Heart left ventricle (tissue), 16 donors: ENCODE results near the gene FOXB1. TPM values are rescaled to one million over a fixed set of nuclear protein-coding genes. Genes with fewer than 3 reads are reported as not detected.
A peak's percentile ranks its signal among the peaks of the same experiment; 100 is the strongest.

Source experiments
- ATAC-seq, 4 donors: fragments of 200-7000 bp; cut with Tn5 transposase; one replicate each; pipeline ENCODE4 v1.9.1; 2020 to 2022; ENCODE audit warnings: moderate library complexity in 4 of 4, mild to moderate bottlenecking in 3 of 4, moderate number of reproducible peaks in 1 of 4
- DNase-seq, 5 donors: peaks; one replicate each; pipeline ENCODE4 v3.0.0-alpha.2; 2020
- H3K27ac ChIP-seq, 12 donors: fragments of 200-600 bp; sonication (generic) in 4 of 12; one replicate each; pipeline versions ENCODE4 v1.5.0 to v1.8.0; 2016 to 2022; ENCODE audit warnings: mild to moderate bottlenecking in 2 of 12
- H3K27me3 ChIP-seq, 9 donors: fragments of 200-600 bp; sonication (generic) in 2 of 9; one replicate each; pipeline versions ENCODE4 v1.5.1 to v1.8.0; 2016 to 2022; ENCODE audit warnings: mild to moderate bottlenecking in 3 of 9
- H3K36me3 ChIP-seq, 9 donors: fragments of 200-600 bp; sonication (generic) in 2 of 9; one replicate each; pipeline versions ENCODE4 v1.5.0 to v1.8.0; 2018 to 2022; ENCODE audit warnings: mild to moderate bottlenecking in 2 of 9
- H3K4me1 ChIP-seq, 12 donors: fragments of 200-600 bp; sonication (generic) in 4 of 12; one replicate each; pipeline versions ENCODE4 v1.5.0 to v1.8.0; 2016 to 2022; ENCODE audit warnings: mild to moderate bottlenecking in 3 of 12
- H3K4me3 ChIP-seq, 12 donors: fragments of 200-600 bp; sonication (generic) in 4 of 12; one replicate each; pipeline versions ENCODE4 v1.5.0 to v1.8.0; 2017 to 2022; ENCODE audit warnings: mild to moderate bottlenecking in 9 of 12, moderate library complexity in 4 of 12
- H3K9me3 ChIP-seq, 12 donors: fragments of 200-600 bp; sonication (generic) in 4 of 12; one replicate each; pipeline versions ENCODE4 v1.5.0 to v1.8.0; 2016 to 2022; ENCODE audit warnings: mild to moderate bottlenecking in 1 of 12
- CTCF ChIP-seq, 12 donors: fragments of 200-600 bp; sonication (generic) in 4 of 12; IDR thresholded peaks; one replicate each; pipeline versions ENCODE4 v1.5.0 to v1.8.0; 2018 to 2022; ENCODE audit warnings: antibody characterized with exemption in 12 of 12, mild to moderate bottlenecking in 5 of 12
- POLR2A ChIP-seq, 2 donors: fragments of 450-650 bp; IDR thresholded peaks; one replicate each; pipeline ENCODE4 v1.6.1; 2017; ENCODE audit warnings: antibody characterized with exemption in 2 of 2, mild to moderate bottlenecking in 2 of 2, moderate library complexity in 2 of 2
- WGBS, 4 donors: extraction: QIAGEN DNeasy Blood & Tissue Kit in 2 of 4; methylation state at CpG; one replicate each; pipeline versions ENCODE4 v1.1.5 to v1.1.7; 2013 to 2018; 5-methylcytosine and 5-hydroxymethylcytosine counted together
- intact Hi-C, 10 donors: fragments of 100-400 bp; cut with DNase I; formaldehyde crosslinking; loops; one replicate each; pipeline versions ENCODE4 v1.11.1 to v1.14.2; 2022
- polyA plus RNA-seq, 2 donors: library from polyadenylated mRNA; stranded (reverse); fragments of 200-250 nt; gene quantifications; one replicate each; pipeline ENCODE4 v1.2.3, GENCODE V29; 2013
- total RNA-seq, 9 donors: library from RNA; depleted of rRNA in 2 of 9; stranded (reverse); fragments of >200 nt in 2 of 9; fragmentation: NEBNext Ultra II Directional in 3 of 9; extraction: Animal tissue kit (Norgen Biotek cat#: 25700) in 3 of 9; gene quantifications; one replicate each; pipeline versions ENCODE4 v1.1.0 to v1.2.4, GENCODE V29; 2016 to 2023
- donor health status: ischemic (EF 13 %, LVEDD 7.1; RV severe dilation, severe dysfunction).
- donor health status: healthy with polysubstance abuse.
- donor health status: DM: no; HTN: yes; CAD: no.
- donor health status: DM: no; HTN: no; CAD: no.
- donor health status: ischemic (EF 25% LVEDD 6.9; RV normal size, moderate dysfunction).
- donor health status: ischemic (EF 25% LVEDD 5.7; RV mildly dilated, moderate dysfunction).
- donor health status: healthy.
- donor health status: DM: yes; HTN: yes; CAD: no.
- donor health status: ischemic (EF 35%, LVEDD 5.7; RV mildly dilated, moderate dysfunction).
- donor health status: nonischemic (EF 11% LVEDD 7.7; RV severe dilation, severe dysfunction).
- donor health status: DM: yes; HTN: yes; CAD: no.
- donor health status: PGD.
- donor health status: ischemic (EF 29% LVEDD 5.4; RV normal size, mild dysfunction).
- donor health status: nonischemic (EF 23%, LVEDD 6.1; RV moderate dilation, normal function).

Gene FOXB1
- total and polyA plus RNA-seq, 11 donors = not detected

GRCh38 chr15:60002528-60003218, 1.4 kb upstream of the FOXB1 start:
- H3K9me3 ChIP-seq = no peaks in the 10 kb centered on the region
- TF ChIP-seq CTCF (IDR thresholded peaks at IDR 0.05) (no peak), POLR2A (IDR thresholded peaks at IDR 0.05) (no peak)
- H3K27me3 ChIP-seq = peaks cover 75 to 100% (median 100%) of the 10 kb centered on the region in 9 donors
- WGBS, 4 donors = 5 to 8% (median 6%) methylated on average over 26 of the region's 26 CpGs
- peaks cover 0 to 35% (median 27%) of the 10 kb centered on the region in 12 donors for H3K4me1 ChIP-seq
- ATAC-seq (no peak), DNase-seq (no peak)
- no peak overlapping the region for H3K4me3 ChIP-seq
- no peak overlapping the region for H3K27ac ChIP-seq
- no peaks in the 10 kb centered on the region for H3K36me3 ChIP-seq
- intact Hi-C loops = no loop called here

DNA sequence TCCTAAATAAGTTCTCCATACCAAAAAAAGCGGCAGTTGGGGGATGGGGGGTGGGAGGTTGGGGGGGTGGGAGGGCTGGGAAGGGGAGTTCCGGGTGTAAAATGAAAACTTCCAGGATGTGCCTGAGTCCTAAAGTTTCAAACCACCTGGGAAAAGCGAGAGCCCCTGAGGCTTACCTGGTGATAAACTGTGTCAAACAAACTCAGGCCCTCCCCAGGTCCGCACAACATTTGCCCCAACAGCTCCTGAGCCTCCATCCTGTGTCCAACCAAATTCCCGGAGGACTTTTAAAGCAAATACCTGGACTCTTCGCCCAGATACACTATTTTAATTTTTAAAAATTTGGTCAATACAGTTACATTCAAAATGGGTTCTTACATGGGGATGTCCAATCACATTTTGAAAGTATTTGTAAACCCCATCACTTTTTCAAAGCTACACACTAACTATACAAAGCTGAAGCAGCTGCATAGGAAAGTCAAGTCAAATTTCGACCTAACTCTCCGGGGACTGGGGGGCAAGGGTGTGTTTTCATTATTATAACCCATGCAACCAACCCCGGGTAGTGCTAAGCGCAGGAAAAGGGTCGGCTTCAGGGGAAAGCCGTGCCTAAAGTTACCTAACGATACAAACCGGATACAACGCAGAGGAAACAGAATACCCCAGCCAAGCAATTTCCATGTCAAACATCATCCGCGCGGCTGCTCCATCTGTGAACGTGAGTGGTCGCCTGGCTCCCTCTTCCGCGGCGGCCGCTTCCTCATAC, 685 bp upstream of the FOXB1 start:
- DNase-seq = no peak
- H3K4me1 ChIP-seq = peaks cover 0 to 35% (median 27%) of the 10 kb centered on the region in 12 donors
- WGBS, 4 donors = 2 to 5% (median 4%) methylated on average over 21 to 24 of the region's 24 CpGs
- H3K4me3 ChIP-seq = peak overlapping the region in 2 of 12 donors; percentile 22 to 62
- no peaks in the 10 kb centered on the region for H3K36me3 ChIP-seq
- no peak for ATAC-seq
- intact Hi-C loops = no loop called here
- no peak overlapping the region for H3K27ac ChIP-seq
- H3K27me3 ChIP-seq = peaks cover 74 to 100% (median 98%) of the 10 kb centered on the region in 9 donors
- no peak for TF ChIP-seq CTCF (IDR thresholded peaks at IDR 0.05)
- TF ChIP-seq POLR2A (IDR thresholded peaks at IDR 0.05) = no peak
- H3K9me3 ChIP-seq = no peaks in the 10 kb centered on the region

GRCh38 chr15:60004846-60005351, 788 bp downstream of the FOXB1 start:
- TF ChIP-seq POLR2A (IDR thresholded peaks at IDR 0.05) (no peak), CTCF (IDR thresholded peaks at IDR 0.05) (no peak)
- ATAC-seq = no peak
- Histone ChIP-seq H3K36me3 (no peaks in the 10 kb centered on the region), H3K27ac (no peak overlapping the region), H3K27me3 (peaks cover 70 to 100% (median 98%) of the 10 kb centered on the region in 9 donors), H3K4me1 (peaks cover 0 to 35% (median 27%) of the 10 kb centered on the region in 12 donors), H3K4me3 (peak overlapping the region in 11 of 12 donors; percentile 19 to 63 (median 50)), H3K9me3 (no peaks in the 10 kb centered on the region)
- 0 to 4% (median 1%) methylated on average over 20 to 44 of the region's 44 CpGs for WGBS, 4 donors
- no peak for DNase-seq
- intact Hi-C loops = no loop called here
